Activated CD4-positive, alpha-beta T cell treated with anti-CD3 and anti-CD28 coated beads for 36 hours (primary cell): ENCODE data around the gene FETUB. TPM values are rescaled to one million over a fixed set of nuclear protein-coding genes. Genes with fewer than 3 reads are reported as not detected.
A peak's percentile ranks its signal among the peaks of the same experiment; 100 is the strongest.
"Not testable (repeated sequence)": the region's sequence is repeated elsewhere in the genome, so short reads cannot be mapped to it uniquely, and the experiment has no call there.

Experiments used
- ATAC-seq: fragments of 200-7000 bp; cut with Tn5 transposase; one replicate; pipeline ENCODE4 v1.10.0; 2021; ENCODE audit warnings: mild to moderate bottlenecking, moderate library complexity
- CTCF ChIA-PET: fragments of 350-600 bp; sonication (Branson Sonifier 250); formaldehyde crosslinking; loops from one replicate; lab custom pipeline; 2021; ENCODE audit warnings: antibody characterized with exemption; lab: Charles Lee
- POLR2A ChIA-PET: fragments of 350-600 bp; sonication (Branson Sonifier 250); formaldehyde crosslinking; loops from one replicate; lab custom pipeline; 2021; ENCODE audit warnings: antibody characterized with exemption, inconsistent platforms; lab: Charles Lee
- DNase-seq: peaks from one replicate; pipeline ENCODE4 v3.0.0-alpha.2; 2020
- H3K27ac Mint-ChIP-seq: one replicate; pipeline ENCODE4 v1.8.0; 2021; ENCODE audit warnings: mixed read lengths
- H3K27me3 Mint-ChIP-seq: one replicate; pipeline ENCODE4 v1.8.0; 2021; ENCODE audit warnings: mixed read lengths
- H3K36me3 Mint-ChIP-seq: one replicate; pipeline ENCODE4 v1.8.0; 2021; ENCODE audit warnings: low read depth, mixed read lengths
- H3K4me1 Mint-ChIP-seq: one replicate; pipeline ENCODE4 v1.8.0; 2021; ENCODE audit warnings: mixed read lengths
- H3K4me3 Mint-ChIP-seq: one replicate; pipeline ENCODE4 v1.8.0; 2021; ENCODE audit warnings: mild to moderate bottlenecking, moderate library complexity, mixed read lengths
- H3K9me3 Mint-ChIP-seq: one replicate; pipeline ENCODE4 v1.8.0; 2021; ENCODE audit warnings: low read depth, mixed read lengths
- intact Hi-C, 2 experiments: fragments of 100-400 bp; cut with DNase I in 1 of 2; cut with micrococcal nuclease in 1 of 2; formaldehyde crosslinking; loops; one replicate each; pipeline versions ENCODE4 v1.14.2 to v1.15.1; 2022 to 2024; cut with DNase I, micrococcal nuclease
- total RNA-seq, 2 experiments: library from RNA; stranded (reverse); gene quantifications; one replicate each; pipeline ENCODE4 v1.2.3, GENCODE V29; 2021

Gene FETUB
- total RNA-seq, 2 experiments from 2014 or later: not detected

DNA sequence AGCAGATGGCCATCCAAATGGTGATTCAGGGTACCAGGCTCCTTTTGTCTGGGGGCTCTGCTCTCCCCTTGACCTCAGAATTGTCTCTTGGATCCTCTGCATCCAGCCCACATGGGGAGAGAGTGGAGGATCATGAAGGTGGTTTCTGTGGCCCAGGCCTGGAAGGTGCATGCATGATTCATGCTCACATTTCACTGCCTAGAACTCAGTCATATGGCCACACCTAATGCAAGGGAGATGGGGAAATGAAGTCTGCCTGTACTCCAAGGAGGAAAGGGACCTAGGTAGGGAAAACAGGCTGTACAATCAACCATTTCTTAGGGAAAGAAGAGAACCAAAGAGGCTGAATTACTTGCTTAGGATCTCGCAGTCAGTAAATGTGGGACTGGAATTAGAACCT is 40.7 kb downstream of the FETUB start:
- ATAC-seq (no peak), DNase-seq (no peak)
- Mint-ChIP-seq H3K4me3 (no peak overlapping the region), H3K27me3 (peaks cover 36% of the 10 kb centered on the region), H3K9me3 (peaks cover 12% of the 10 kb centered on the region), H3K4me1 (no peaks in the 10 kb centered on the region), H3K27ac (no peak overlapping the region), H3K36me3 (peaks cover 3% of the 10 kb centered on the region)
- ChIA-PET CTCF (interaction anchor here (1.2 kb wide), 1 partner anchor 13 kb away, joined by 3 read pairs; no protein-coding TSS in a partner anchor), POLR2A (no interaction called here)
- intact Hi-C loops: no loop called here

GRCh38 chr3:186682812-186683211 is 42.6 kb downstream of the FETUB start:
- POLR2A ChIA-PET: no interaction called here
- intact Hi-C loops: no loop called here
- ATAC-seq (no peak), DNase-seq (no peak)
- peaks cover 34% of the 10 kb centered on the region for H3K27me3 Mint-ChIP-seq
- CTCF ChIA-PET: no interaction called here
- H3K9me3 Mint-ChIP-seq: peaks cover 12% of the 10 kb centered on the region
- H3K27ac Mint-ChIP-seq: no peak overlapping the region
- H3K36me3 Mint-ChIP-seq: peaks cover 3% of the 10 kb centered on the region
- H3K4me3 Mint-ChIP-seq: no peak overlapping the region
- H3K4me1 Mint-ChIP-seq: no peaks in the 10 kb centered on the region

DNA sequence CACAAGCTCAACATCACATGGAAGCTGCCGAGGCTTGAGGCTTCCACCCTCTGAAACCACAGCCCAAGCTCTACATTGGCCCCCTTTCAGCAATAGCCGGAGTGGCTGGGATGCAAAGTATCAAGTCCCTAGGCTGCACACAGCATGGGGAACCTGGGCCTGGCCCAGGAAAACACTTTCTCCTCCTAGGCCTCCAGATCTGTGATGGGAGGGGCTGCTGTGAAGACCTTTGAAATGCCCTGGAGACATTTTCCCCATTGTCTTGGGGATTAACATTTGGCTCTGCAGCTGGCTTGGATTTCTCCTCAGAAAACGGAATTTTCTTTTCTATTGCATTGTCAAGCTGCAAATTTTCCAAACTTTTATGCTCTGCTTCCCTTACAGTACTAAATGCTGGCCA is 43.8 kb downstream of the FETUB start:
- no peaks in the 10 kb centered on the region for H3K4me1 Mint-ChIP-seq
- CTCF ChIA-PET: no interaction called here
- H3K9me3 Mint-ChIP-seq: peaks cover 12% of the 10 kb centered on the region
- POLR2A ChIA-PET: interaction anchor here (0.6 kb wide), 1 partner anchor 249 kb away, joined by 3 read pairs; no protein-coding TSS in a partner anchor
- intact Hi-C loops: no loop called here
- H3K36me3 Mint-ChIP-seq: peaks cover 3% of the 10 kb centered on the region
- H3K27me3 Mint-ChIP-seq: peaks cover 32% of the 10 kb centered on the region
- DNase-seq (no peak), ATAC-seq (no peak)
- H3K27ac Mint-ChIP-seq: no peak overlapping the region
- no peak overlapping the region for H3K4me3 Mint-ChIP-seq

GRCh38 chr3:186686475-186686874 is 46.3 kb downstream of the FETUB start:
- H3K4me3 Mint-ChIP-seq, H3K27ac Mint-ChIP-seq, DNase-seq, H3K4me1 Mint-ChIP-seq, POLR2A ChIA-PET, CTCF ChIA-PET, intact Hi-C loops, ATAC-seq, H3K36me3 Mint-ChIP-seq: not testable (repeated sequence)
- Mint-ChIP-seq H3K27me3 (peaks cover 31% of the 10 kb centered on the region), H3K9me3 (peaks cover 12% of the 10 kb centered on the region)

DNA sequence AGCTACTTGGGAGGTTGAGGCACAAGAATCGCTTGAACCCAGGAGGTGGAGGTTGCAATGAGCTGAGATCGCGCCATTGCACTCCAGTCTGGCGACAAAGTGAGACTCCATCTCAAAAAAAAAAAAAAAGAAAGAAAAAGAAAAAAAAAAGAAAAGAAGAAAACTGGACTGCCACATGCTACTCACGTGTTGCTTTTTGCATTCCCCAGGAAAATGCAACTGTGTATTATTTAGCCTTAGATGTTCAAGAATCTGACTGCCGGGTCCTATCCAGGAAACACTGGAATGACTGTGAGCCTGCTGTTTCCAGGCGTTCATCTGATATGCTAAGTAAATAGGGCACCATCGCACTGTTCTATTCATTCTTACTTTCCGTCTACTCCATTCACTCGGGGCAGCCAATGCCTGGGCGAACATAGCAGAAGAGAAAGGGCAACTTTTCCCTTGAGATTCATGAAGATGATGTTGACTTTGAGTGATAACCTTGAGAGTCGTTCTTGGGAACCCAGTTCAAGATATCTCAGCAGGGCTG is 47.0 kb downstream of the FETUB start:
- Mint-ChIP-seq H3K36me3 (peaks cover 3% of the 10 kb centered on the region), H3K27me3 (peaks cover 28% of the 10 kb centered on the region), H3K4me3 (no peak overlapping the region), H3K9me3 (peaks cover 12% of the 10 kb centered on the region), H3K4me1 (no peaks in the 10 kb centered on the region), H3K27ac (no peak overlapping the region)
- no peak for DNase-seq
- POLR2A ChIA-PET: no interaction called here
- intact Hi-C loops: no loop called here
- CTCF ChIA-PET: no interaction called here
- no peak for ATAC-seq

GRCh38 chr3:186690304-186690703 is 50.1 kb downstream of the FETUB start:
- H3K4me1 Mint-ChIP-seq, POLR2A ChIA-PET, ATAC-seq, H3K9me3 Mint-ChIP-seq, DNase-seq, H3K4me3 Mint-ChIP-seq, H3K36me3 Mint-ChIP-seq, intact Hi-C loops, CTCF ChIA-PET, H3K27ac Mint-ChIP-seq: not testable (repeated sequence)
- H3K27me3 Mint-ChIP-seq: peaks cover 11% of the 10 kb centered on the region

- CTCF ChIA-PET: no interaction called here
- ATAC-seq: no peak
- POLR2A ChIA-PET: no interaction called here
- Mint-ChIP-seq H3K27me3 (peaks cover 8% of the 10 kb centered on the region), H3K4me1 (no peaks in the 10 kb centered on the region), H3K4me3 (no peak overlapping the region), H3K9me3 (no peaks in the 10 kb centered on the region), H3K36me3 (no peaks in the 10 kb centered on the region), H3K27ac (no peak overlapping the region)
- no peak for DNase-seq
- intact Hi-C loops: no loop called here
Observed at GRCh38 chr3:186691676-186692075, 51.5 kb downstream of the FETUB start.

DNA sequence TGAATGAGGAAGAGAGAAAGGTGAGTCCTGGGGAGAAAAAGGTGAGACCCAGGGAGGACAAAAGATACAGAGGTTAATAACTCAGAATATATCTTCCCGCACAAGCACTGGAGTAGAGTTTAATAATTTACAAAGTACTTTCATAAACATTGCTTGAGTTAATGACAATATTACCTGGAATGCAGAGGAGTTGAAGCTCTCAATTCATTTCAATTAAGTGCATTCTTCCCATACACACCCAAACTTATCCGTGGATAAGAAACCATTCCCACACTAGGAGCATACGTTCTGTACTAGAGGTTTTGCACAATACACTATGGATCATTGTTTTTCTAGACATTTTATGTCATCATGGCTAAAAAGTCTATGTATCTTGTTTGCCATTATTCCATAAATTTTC is 53.6 kb downstream of the FETUB start:
- Mint-ChIP-seq H3K9me3 (no peaks in the 10 kb centered on the region), H3K36me3 (no peaks in the 10 kb centered on the region), H3K4me1 (no peaks in the 10 kb centered on the region), H3K4me3 (no peak overlapping the region), H3K27me3 (peaks cover 4% of the 10 kb centered on the region), H3K27ac (no peak overlapping the region)
- DNase-seq (no peak), ATAC-seq (no peak)
- ChIA-PET CTCF (interaction anchor here (0.7 to 1.1 kb wide), 2 partner anchors 52 to 77 kb away, joined by 3 to 4 read pairs; no protein-coding TSS in a partner anchor), POLR2A (no interaction called here)
- intact Hi-C loops: no loop called here

- CTCF ChIA-PET: interaction anchor here (1.1 kb wide), 1 partner anchor 78 kb away, joined by 3 read pairs; no protein-coding TSS in a partner anchor
- H3K27me3 Mint-ChIP-seq: peaks cover 3% of the 10 kb centered on the region
- intact Hi-C loops: no loop called here
Observed at GRCh38 chr3:186694288-186695032, 54.3 kb downstream of the FETUB start.

GRCh38 chr3:186696522-186696921 is 56.3 kb downstream of the FETUB start:
- H3K4me1 Mint-ChIP-seq: no peaks in the 10 kb centered on the region
- intact Hi-C loops: no loop called here
- no peak overlapping the region for H3K4me3 Mint-ChIP-seq
- no peak for ATAC-seq
- ChIA-PET POLR2A (no interaction called here), CTCF (no interaction called here)
- H3K36me3 Mint-ChIP-seq: no peaks in the 10 kb centered on the region
- no peak for DNase-seq
- no peaks in the 10 kb centered on the region for H3K27me3 Mint-ChIP-seq
- no peak overlapping the region for H3K27ac Mint-ChIP-seq
- no peaks in the 10 kb centered on the region for H3K9me3 Mint-ChIP-seq

More at GRCh38 chr3:186694288-186695032, 54.3 kb downstream of the FETUB start:
- DNase-seq (no peak), ATAC-seq (no peak)
- Mint-ChIP-seq H3K27ac (no peak overlapping the region), H3K4me3 (no peak overlapping the region), H3K9me3 (no peaks in the 10 kb centered on the region), H3K4me1 (no peaks in the 10 kb centered on the region), H3K36me3 (no peaks in the 10 kb centered on the region)
- POLR2A ChIA-PET: no interaction called here

DNA sequence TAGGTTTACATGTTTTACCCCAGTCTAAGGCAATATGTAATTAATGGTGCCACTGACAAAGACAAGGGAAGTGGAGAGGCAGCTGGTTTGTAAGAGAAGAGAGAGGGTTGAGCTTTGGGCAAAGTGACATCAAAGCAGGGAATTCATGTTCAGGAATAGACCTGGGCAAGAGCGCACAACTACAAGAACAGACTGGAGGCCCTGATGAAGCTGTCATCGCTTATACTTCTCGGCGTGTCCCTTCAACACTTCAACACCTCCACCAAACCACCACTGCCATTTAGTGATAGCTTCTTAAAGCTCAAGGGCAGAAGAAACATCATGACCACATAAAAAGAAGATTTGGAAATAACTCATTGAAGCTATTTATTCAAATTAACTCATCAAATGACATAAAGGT is 57.3 kb downstream of the FETUB start:
- CTCF ChIA-PET: no interaction called here
- no peak for DNase-seq
- ATAC-seq: no peak
- POLR2A ChIA-PET: no interaction called here
- intact Hi-C loops: no loop called here
- Mint-ChIP-seq H3K9me3 (no peaks in the 10 kb centered on the region), H3K36me3 (no peaks in the 10 kb centered on the region), H3K4me3 (no peak overlapping the region), H3K27ac (no peak overlapping the region), H3K4me1 (no peaks in the 10 kb centered on the region), H3K27me3 (peaks cover 3% of the 10 kb centered on the region)

DNA sequence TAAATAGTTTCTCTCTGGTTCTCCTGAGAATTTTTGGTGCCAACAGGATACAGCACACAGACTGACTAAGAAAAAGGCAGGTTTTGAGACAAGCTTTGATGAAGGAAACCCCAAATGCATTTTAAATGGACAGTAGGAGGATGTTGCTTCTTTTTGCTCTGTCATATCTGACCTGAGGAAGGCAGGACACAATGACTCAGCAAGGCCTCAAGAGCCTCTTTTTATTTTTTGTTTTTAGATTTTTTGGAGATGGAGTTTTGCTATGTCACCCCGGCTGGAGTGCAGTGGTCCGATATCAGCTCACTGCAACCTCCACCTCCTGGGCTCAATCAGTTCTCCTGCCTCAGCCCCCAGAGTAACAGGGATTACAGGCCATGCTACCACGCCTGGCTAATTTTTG is 60.1 kb downstream of the FETUB start:
- intact Hi-C loops: no loop called here
- Mint-ChIP-seq H3K9me3 (no peaks in the 10 kb centered on the region), H3K36me3 (no peaks in the 10 kb centered on the region), H3K4me3 (no peak overlapping the region), H3K27me3 (peaks cover 12% of the 10 kb centered on the region), H3K27ac (no peak overlapping the region), H3K4me1 (peaks cover 2% of the 10 kb centered on the region)
- POLR2A ChIA-PET: no interaction called here
- DNase-seq (no peak), ATAC-seq (peak; percentile 30)
- CTCF ChIA-PET: no interaction called here
